GM12875 (cell line): ENCODE results near the gene SLC14A1.

Experiments used
- H3K4me3 ChIP-seq: one replicate; pipeline ENCODE4 v1.5.1; 2011; ENCODE audit warnings: low read depth, low read length, control low read depth
- TF ChIP-seq, protein P1 (sequence below): IDR thresholded peaks from 2 replicates; pipeline ENCODE4 v1.5.1; 2011; ENCODE audit warnings: low read depth, mild to moderate bottlenecking, control low read depth, inconsistent platforms, low read length, moderate library complexity, borderline replicate concordance; ENCODE audit not compliant: insufficient read depth

Gene SLC14A1

DNA sequence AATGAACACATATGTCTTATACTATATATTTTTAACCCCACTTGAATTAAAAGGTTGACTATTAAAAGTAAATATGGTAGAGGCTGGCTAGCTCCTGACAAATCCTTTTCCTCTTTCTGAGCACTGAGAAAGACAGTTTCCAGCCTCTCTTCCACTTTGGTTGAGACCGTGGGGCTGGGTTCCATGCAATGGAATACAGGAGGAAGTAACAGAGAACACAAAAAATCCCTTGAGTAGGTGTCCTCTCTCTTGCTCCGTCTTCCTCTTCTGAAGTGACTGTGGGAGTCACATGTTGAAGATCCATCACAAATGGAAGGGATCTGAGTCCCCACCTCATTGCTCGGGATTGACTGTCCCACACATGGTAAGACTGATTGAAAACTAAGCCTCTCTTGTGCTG lies 64.9 kb downstream of the SLC14A1 start:
- TF ChIP-seq, protein P1, sequence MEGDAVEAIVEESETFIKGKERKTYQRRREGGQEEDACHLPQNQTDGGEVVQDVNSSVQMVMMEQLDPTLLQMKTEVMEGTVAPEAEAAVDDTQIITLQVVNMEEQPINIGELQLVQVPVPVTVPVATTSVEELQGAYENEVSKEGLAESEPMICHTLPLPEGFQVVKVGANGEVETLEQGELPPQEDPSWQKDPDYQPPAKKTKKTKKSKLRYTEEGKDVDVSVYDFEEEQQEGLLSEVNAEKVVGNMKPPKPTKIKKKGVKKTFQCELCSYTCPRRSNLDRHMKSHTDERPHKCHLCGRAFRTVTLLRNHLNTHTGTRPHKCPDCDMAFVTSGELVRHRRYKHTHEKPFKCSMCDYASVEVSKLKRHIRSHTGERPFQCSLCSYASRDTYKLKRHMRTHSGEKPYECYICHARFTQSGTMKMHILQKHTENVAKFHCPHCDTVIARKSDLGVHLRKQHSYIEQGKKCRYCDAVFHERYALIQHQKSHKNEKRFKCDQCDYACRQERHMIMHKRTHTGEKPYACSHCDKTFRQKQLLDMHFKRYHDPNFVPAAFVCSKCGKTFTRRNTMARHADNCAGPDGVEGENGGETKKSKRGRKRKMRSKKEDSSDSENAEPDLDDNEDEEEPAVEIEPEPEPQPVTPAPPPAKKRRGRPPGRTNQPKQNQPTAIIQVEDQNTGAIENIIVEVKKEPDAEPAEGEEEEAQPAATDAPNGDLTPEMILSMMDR, result no peak
- no peak overlapping the region for H3K4me3 ChIP-seq

DNA sequence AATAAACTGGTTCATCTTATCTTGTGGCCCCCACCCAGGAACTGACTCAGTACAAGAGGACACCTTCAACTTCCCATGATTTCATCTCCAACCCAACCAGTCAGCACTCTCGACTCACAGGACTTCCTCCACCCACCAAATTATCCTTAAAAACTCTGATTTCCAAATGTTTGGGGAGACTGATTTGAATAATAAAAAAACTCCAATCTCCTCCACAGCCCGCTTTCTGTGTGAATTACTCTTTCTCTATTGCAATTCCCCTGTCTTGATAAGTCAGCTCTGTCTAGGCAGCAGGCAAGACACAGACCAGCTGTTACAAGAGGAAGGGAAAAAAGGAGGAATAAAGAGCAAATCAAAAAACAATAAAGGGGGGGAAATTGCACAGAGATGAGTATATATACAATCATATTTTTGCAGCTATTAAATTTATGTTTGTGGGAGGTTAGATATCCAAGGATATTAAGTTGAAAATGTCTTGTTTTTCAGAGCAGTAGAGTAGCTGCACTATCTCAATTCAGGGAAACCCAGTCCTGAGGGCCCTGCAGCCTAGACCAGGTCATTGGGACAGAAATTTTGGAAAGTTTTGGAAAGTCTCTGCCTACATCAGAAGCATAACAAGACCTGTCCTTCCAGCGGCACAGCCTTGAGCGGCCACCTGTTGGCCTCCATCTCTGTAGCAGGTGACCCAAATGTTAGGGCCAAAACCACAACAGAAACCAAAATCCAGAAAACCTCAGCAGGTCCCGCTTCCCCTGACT lies 68.7 kb downstream of the SLC14A1 start:
- no peak overlapping the region for H3K4me3 ChIP-seq
- TF ChIP-seq, protein P1, result no peak

DNA sequence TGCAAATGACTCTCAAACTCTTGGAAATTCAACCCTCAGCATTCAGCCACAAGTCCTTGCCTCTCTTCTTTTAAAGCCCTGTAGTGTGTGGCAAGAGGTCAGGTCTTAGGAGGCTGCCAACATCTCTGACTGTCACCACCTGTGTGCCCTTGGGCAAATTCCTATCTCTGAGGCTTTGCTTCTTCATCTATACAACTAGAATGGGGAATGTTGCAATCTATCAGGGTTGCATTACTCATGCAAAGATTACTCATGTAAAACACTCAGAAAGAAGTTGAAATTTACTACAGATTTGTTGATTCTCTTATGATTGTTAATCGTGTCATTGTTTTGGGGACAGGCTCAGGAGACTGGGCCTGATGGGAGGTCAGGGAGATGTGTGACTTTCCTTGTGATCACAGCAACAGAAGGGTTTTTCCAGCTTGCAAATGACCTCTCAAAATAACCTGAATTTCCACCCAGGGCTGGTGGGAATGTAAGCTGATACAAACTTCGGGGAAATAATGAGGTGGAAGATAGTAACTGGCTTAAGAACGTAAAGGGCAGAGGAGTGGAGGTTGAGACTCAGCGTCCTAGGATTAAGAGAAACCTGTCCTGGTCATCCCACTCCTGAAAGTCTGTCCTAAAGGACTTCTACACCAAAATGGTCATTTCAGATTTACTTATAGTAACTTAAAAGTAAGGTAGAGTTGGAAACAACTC lies 69.4 kb downstream of the SLC14A1 start:
- TF ChIP-seq, protein P1, result no peak
- no peak overlapping the region for H3K4me3 ChIP-seq

DNA sequence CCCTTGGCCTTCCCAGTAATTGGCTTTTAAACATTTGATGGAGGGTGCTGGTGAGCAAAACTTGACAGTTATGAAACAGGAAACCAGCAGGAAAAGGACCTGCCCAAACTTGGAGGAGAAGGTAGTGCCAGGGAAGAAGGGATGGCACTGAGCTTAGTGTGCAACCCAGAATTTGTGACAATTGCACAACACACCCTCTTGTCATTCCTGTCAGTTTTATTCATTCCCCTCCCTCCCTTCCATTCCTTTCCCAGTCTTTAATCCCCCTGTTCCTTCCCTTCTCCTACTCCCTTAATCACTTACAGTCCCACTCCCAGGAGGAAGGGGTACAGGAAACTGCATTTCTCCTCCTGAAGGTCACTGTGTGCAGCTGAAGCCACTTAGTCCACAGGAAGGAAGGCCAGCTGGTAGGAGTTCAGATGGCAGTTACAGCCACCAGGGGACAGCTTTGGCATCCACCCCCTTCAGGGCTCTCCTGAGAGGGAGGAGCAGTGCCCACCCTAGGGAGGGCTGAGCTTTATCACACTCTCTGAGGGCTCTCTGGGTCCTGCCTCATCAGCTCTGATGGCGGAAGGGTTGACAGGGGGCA lies 77.5 kb downstream of the SLC14A1 start:
- TF ChIP-seq, protein P1, result no peak
- no peak overlapping the region for H3K4me3 ChIP-seq
